GM19452 (cell line): ENCODE results near the gene PRORP.
"Not testable (repeated sequence)": the region's sequence is repeated elsewhere in the genome, so short reads cannot be mapped to it uniquely, and the experiment has no call there.

Source experiments
- ATAC-seq: cut with Tn5 transposase; IDR thresholded peaks from one replicate; pipeline ENCODE4 v1.9.1; 2021; ENCODE audit not compliant: unreplicated experiment

Gene PRORP

GRCh38 chr14:35134329-35135123 lies 12.2 kb downstream of the PRORP start:
- ATAC-seq = no peak

DNA sequence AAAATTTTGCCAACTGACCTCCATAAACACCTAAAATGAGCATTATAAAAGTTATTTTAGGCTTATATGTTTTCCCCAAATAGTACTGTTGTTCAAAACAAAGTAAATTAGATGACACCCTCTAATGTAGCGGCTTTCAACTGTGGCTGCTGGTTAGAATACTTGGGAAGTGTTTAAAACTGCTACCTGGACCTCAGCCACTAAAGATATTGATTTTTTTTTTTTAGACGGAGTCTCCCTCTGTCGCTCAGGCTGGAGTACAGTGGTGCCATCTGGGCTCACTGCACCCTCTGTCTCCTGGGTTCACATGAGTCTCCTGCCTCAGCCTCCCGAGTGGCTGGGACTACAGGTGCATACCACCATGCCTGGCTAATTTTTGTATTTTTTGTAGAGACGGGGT lies 16.2 kb downstream of the PRORP start:
- no peak for ATAC-seq

- no peak for ATAC-seq
Measured at GRCh38 chr14:35140718-35141581, 18.6 kb downstream of the PRORP start.

DNA sequence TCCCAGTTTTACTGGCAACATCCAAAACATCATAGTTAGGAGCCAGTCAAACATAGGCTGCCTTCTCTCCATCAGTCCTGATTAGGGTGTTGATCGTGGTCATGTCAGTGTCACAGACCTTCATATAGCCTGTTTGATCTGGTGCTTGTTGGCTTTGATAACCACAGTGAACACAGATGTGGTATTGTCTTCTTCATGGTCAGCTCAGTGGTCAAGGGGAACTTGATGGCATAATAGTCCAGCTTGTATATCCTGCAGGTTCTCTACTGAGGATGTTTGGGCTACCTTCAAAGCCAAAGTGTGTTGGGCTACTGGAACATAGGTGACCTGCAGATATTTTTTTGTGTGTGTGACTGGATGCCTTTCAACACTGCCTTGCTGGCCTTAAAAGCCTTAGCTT lies 21.7 kb downstream of the PRORP start:
- ATAC-seq = no peak

DNA sequence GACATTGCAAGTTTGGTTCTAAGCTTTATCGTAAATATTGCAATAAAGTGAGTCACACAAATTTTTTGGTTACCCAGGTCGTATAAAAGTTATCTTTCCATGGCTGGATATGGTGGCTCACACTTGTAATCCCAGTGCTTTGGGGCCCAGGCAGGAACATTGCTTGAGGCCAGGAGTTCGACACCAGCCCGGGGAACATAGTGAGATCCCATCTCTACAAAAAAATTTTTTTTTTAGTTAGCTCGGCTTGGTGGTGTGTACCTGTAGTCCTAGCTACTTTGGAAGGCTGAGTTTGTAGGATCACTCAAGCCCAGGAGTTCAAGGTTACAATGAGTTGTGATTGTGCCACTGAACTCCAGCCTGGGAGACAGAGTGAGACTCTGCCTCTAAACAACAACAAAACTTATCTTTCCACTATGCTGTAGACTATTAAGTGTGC lies 24.4 kb downstream of the PRORP start:
- no peak for ATAC-seq

DNA sequence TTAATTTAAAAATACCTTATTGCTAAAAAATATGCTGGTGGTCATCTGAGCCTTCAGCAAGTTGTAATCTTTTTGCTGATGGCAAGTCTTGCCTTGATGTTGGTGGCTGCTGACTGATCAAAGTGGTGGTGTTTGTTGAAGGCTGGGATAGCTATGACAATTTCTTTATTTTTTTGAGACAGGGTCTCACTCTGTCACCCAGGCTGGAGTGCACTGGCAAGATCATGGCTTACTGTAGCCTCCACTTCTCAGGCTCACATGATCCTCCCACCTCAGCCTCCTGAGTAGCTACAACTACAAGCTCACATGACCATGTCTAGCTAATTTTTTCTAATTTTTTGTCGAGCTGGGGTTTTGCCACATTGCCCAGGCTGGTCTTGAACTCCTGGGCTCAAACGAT lies 24.8 kb downstream of the PRORP start:
- no peak for ATAC-seq

GRCh38 chr14:35147711-35148110 lies 25.4 kb downstream of the PRORP start:
- ATAC-seq = no peak

DNA sequence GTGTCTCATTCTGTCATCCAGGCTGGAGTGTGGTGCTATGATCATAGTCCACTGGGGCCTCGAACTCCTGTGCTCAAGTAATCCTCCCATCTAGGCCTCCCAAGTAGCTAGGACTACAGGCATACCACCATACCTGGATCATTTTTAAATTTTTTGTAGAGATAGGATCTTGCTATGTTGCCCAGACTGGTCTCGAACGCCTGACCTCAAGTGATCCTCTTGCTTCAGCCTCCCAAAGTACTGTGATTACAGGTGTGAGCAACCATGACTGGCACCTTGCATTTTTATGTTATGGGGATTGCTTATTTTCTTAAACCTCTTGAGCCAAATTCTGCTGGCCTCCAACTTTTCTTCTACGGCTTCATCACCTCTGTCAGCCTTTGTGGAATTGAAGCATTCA lies 26.9 kb downstream of the PRORP start:
- no peak for ATAC-seq

DNA sequence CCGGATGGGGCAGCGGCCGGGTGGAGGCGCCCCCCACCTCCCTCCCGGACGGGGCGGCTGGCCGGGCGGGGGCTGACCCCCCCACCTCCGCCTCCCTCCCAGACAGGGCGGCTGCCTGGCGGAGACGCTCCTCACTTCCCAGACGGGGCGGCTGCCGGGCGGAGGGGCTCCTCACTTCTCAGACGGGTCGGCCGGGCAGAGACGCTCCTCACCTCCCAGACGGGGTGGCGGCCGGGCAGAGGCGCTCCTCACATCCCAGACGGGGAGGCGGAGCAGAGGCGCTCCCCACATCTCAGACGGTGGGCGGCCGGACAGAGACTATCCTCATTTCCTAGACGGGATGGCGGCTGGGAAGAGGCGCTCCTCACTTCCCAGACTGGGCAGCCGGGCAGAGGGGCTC lies 30.2 kb downstream of the PRORP start:
- not testable (repeated sequence) for ATAC-seq

GRCh38 chr14:35154016-35154415 lies 31.7 kb downstream of the PRORP start:
- no peak for ATAC-seq

GRCh38 chr14:35155962-35156361 lies 33.6 kb downstream of the PRORP start:
- no peak for ATAC-seq

GRCh38 chr14:35158491-35158890 lies 36.1 kb downstream of the PRORP start:
- ATAC-seq = no peak

GRCh38 chr14:35158951-35159653 lies 36.8 kb downstream of the PRORP start:
- ATAC-seq = no peak

- no peak for ATAC-seq
Measured at GRCh38 chr14:35159742-35160409, 37.5 kb downstream of the PRORP start.

GRCh38 chr14:35161231-35161630 lies 38.9 kb downstream of the PRORP start:
- ATAC-seq = no peak

DNA sequence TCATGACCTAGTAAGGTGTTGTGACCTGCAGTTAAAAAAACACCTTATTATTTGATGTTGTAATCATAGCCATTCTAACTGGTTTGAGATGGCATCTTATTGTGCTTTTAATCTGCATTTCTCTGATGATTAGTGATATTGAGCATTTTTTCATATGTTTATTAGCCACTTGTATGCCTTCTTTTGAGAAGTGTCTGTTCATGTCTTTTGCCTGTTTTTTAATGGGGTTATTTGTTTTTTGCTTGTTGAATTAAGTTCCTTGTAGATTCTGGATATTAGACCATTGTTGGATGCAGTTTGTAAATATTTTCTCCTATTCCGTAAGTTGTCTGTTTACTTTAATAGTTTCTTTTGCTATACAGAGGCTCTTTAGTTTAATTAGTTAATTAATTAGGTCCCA lies 41.0 kb downstream of the PRORP start:
- ATAC-seq = no peak

- ATAC-seq = no peak
Measured at GRCh38 chr14:35164849-35165248, 42.5 kb downstream of the PRORP start.

GRCh38 chr14:35167496-35167895 lies 45.1 kb downstream of the PRORP start:
- no peak for ATAC-seq
